ENCODE results near the gene GREM2. TPM values are rescaled to one million over a fixed set of nuclear protein-coding genes. Genes with fewer than 3 reads are reported as not detected.

GREM2 gene
- total RNA-seq, 1 experiment from 2014 or later, result not detected

- Histone ChIP-seq H3K27me3 (ENCODE audit: insufficient read depth, low read length) (no peaks in the 10 kb centered on the region), H3K79me2 (ENCODE audit: insufficient read depth, low read length) (no peaks in the 10 kb centered on the region), H2BK5ac (ENCODE audit: insufficient read length, low read length) (no peak overlapping the region), H3K23me2 (ENCODE audit: insufficient read length, low read depth, low read length, poor library complexity, severe bottlenecking) (no peaks in the 10 kb centered on the region), H3K4me2 (ENCODE audit: insufficient read depth, insufficient read length, low read length) (no peak overlapping the region), H3K4ac (ENCODE audit: low read depth, low read length) (no peak overlapping the region), H3K56ac (ENCODE audit: insufficient read length, low read depth, low read length) (no peak overlapping the region), H2AFZ (ENCODE audit: low read length) (no peak overlapping the region), H3K18ac (ENCODE audit: insufficient read length, low read depth, low read length) (no peak overlapping the region), H3K4me1 (ENCODE audit: insufficient read depth, low read length) (no peaks in the 10 kb centered on the region), H3K9me3 (ENCODE audit: control insufficient read depth, low read depth, low read length) (no peaks in the 10 kb centered on the region), H3K27ac (ENCODE audit: insufficient read length, low read depth, low read length) (no peak overlapping the region), H3K9ac (ENCODE audit: extremely low read depth, insufficient read length, low read length) (no peak overlapping the region), H3K14ac (ENCODE audit: insufficient read depth, low read length) (no peak overlapping the region), H2AK5ac (ENCODE audit: insufficient read length, low read length) (no peak overlapping the region), H3K23ac (ENCODE audit: insufficient read length, low read depth, low read length) (no peak overlapping the region), H2BK12ac (ENCODE audit: insufficient read length, low read depth, low read length) (no peak overlapping the region), H3T11ph (ENCODE audit: low read length) (no peak overlapping the region), H2BK120ac (ENCODE audit: low read depth, low read length, poor library complexity, severe bottlenecking) (no peak overlapping the region), H3K79me1 (ENCODE audit: insufficient read depth, low read depth, low read length, poor library complexity, severe bottlenecking) (no peaks in the 10 kb centered on the region), H4K20me1 (ENCODE audit: control insufficient read depth, insufficient read depth, insufficient read length) (no peaks in the 10 kb centered on the region), H2BK15ac (ENCODE audit: low read depth, low read length) (no peak overlapping the region), H4K8ac (replicated peaks; ENCODE audit: insufficient read length, low read depth, low read length) (no peak overlapping the region), H2BK20ac (ENCODE audit: low read depth, low read length, poor library complexity, severe bottlenecking) (no peak overlapping the region), H4K91ac (ENCODE audit: insufficient read length, low read depth, low read length) (no peak overlapping the region), H4K5ac (ENCODE audit: insufficient read length, low read depth, low read length) (no peak overlapping the region)
- Mint-ChIP-seq H3K9me3 (no peaks in the 10 kb centered on the region), H3K4me1 (no peaks in the 10 kb centered on the region), H3K4me3 (no peak overlapping the region), H3K36me3 (ENCODE audit: insufficient read depth in 1 of 3, low read depth in 3 of 3) (no peaks in the 10 kb centered on the region), H3K27ac (peak overlapping the region in 1 of 3 experiments; percentile 55; a peak in 1 of 7 replicates), H3K27me3 (ENCODE audit: low read depth) (no peaks in the 10 kb centered on the region)
- no peak for TF ChIP-seq CTCF (conservative IDR thresholded peaks at IDR 0.05)
- WGBS (ENCODE audit: extremely low coverage, insufficient read length, low lambda C conversion rate), result no CpG with 5 or more reads among the region's 7 CpGs
- DNase-seq, result no peak
Measured at GRCh38 chr1:240562111-240562590, 49.8 kb downstream of the GREM2 start.
